ENCODE measurements around the gene KCNH3.

GRCh38 chr12:49491823-49492222, 47.0 kb upstream of the KCNH3 start:
- TF ChIP-seq CTCF (IDR thresholded peaks at IDR 0.05) (no peak), POLR2A (IDR thresholded peaks at IDR 0.05) (no peak)

Data from right lobe of liver (tissue), 4 donors.